ENCODE results near the gene ABL1.
"Not testable (repeated sequence)": the region's sequence is repeated elsewhere in the genome, so short reads cannot be mapped to it uniquely, and the experiment has no call there.

Gene ABL1

DNA sequence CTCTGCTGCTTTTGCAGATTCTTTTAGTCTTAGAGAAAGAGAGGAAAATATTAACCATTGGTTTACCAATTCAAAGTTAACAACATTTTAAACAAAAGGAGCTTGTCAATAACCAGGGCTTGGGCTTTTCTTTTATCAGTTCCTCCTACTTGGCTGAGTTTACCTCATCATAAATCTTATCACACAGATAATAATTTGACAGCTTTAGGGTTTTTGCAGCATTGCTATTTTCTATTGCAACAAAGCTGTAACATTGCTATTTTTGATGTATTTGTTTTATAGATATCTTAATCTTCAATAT is 9.8 kb upstream of the ABL1 start:
- DNase-seq (ENCODE audit: low spot score), result no peak

DNA sequence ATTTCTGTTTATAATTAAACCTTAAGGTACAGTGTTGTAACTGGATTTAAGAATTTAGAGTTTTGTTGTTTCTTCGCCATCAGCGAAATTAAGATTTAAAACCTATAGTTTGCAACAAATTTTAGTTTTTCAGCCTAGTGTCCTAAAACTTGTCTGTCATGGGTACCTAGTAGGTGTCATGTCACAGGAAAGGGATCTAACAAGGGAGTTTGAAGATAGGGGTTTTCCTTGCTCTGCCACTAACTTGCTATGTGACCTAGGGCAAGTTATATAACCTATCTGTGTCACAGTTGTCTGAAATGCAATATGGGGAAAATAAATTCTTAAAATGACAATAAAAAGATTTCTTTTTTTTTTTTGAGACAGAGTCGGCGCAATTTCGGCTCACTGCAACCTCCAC is 9.2 kb upstream of the ABL1 start:
- no peak for DNase-seq (ENCODE audit: low spot score)

DNA sequence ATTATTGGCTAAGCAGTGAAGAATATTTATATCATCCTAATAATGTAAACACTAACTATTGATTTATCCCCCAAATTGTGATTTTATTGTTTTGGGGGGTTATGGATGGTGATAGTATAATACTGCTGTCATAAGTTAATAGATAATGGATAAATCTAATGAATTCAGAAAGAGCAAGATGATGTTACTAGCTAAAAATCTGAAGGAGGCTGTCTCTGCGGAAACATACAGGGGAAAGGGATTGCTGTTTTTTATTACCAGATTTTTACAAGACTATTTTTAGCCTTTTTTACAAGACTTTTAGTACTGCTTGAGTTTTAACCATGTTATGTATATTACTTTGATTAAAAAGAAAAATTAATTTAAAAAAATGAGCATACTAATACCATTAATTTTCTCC is 5.3 kb upstream of the ABL1 start:
- no peak for DNase-seq (ENCODE audit: low spot score)

DNA sequence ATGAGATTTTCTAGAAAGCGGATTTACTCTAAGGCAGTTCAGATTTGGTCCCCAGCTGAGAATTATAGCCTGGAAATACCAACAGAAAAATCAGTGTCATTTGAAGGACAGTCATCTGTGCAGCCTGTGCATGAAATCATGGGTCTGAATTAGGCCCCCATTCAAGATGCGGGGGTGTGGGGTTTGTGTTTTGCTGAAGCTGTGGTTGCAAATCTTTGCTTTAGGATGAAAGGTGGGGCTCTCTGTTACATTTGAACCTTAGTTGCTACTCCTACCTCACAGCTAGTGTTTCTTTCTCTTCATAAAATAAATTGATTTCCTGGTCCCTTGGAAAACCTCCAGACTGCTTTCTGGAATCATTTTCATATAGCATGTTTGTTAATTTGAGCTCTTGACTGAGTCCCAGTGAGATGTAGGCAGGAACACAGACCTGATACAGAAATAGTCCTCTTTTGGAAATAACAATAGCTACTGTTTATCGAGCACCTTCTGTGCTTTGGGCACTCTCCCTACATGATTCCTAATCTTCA is 4.8 kb upstream of the ABL1 start:
- DNase-seq (ENCODE audit: low spot score), result no peak

DNA sequence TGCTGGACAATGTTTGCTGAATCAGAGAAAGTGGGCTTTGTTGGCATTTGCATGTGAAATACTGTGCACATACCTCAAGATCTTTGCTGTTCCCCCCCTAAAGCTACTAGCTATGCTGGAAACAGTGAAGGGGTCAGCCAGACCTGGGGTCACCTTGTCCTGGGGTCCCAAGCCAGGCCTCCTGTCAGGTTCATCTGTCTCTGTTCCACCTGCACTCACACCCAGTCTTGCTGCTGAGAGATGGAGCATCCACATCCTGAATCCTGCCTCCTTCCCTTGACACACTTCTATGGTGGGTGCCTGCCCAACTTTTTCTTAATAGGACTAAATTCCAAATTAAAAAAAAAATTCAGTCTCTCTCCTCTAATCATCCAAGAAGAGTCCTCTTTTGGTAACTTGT is 4.0 kb upstream of the ABL1 start:
- DNase-seq (ENCODE audit: low spot score), result no peak

DNA sequence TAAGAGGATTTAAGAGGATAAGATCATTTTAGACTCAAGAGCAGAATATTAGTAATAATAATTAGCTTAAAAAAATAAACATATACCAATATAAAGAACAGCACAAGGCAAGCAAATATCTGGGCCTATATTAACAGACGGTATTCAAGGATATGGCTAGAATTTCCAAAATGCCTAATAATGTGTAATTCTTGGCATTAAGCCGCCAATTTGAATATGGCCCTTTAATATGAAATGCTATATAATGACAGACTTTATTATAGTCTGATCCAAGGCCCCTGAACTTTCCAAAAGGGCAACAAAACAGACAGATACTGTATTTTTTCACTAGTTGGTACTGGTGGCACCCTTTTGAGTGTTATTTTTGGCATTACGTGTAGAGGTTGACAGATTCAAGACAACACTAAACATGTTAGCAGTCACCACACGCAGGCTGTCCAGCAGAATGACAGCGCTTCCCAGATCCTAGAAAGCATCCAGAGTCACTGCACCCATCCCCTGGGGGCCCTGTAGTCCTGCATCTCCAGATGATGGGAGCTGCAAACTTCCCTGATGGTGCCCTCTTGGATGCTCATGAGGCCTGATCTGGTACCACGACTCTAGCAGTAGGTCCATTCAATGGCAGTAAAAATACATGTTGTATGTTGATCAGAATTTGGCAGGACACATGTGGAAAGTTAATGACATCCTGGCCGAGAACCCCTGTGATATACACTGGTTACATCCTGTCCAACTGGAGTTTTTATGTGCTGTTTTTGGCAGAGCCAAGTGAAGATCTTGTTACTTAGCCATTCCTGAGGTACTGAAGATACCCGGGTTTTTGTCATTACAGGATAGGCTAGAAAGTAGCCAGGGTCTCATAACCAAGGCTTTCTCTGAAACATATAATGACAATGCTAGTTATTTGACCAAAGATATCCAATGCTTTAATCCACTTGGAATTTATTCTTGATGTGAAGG is 1.7 kb upstream of the ABL1 start:
- no peak for DNase-seq (ENCODE audit: low spot score)

DNA sequence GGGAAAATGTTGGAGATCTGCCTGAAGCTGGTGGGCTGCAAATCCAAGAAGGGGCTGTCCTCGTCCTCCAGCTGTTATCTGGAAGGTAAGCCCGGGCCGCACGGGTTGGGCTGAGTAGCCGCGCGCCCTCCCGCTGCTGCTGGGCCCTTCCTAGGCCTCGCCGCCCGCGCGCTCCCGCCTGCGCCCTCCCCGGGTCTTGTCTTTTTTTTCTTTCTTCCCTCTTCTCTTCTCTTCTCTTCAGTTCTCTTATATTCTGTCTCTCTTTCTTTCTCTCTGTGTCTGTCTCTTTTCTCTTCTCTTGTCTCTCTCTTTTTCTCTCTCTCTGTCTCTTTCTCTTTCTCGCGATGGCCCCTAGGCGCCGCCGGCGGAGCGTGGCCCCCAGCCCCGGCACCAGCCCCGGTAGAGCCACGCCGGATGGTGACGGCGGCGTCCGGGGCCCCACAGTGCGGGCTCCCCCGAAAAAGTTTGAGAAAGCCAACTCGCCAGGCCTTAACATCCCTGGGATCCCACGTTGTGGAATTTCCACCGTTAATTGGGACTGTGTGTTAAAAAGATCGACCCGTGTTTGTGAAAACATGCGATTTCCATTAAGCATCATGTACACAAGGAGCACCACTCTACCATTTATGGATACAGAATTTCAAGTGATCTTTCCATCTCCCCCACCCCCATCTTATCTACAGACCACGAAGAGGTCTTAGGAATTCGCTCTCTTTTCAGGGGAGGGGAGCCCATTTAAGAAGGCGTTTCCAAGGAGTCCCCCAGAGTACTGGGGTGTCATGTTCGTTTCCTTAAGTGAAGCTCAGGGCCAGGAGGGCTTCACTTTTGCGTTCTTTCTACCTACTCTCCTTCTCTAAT is 616 bp downstream of the ABL1 start:
- peak; percentile 74 for DNase-seq (ENCODE audit: low spot score)

DNA sequence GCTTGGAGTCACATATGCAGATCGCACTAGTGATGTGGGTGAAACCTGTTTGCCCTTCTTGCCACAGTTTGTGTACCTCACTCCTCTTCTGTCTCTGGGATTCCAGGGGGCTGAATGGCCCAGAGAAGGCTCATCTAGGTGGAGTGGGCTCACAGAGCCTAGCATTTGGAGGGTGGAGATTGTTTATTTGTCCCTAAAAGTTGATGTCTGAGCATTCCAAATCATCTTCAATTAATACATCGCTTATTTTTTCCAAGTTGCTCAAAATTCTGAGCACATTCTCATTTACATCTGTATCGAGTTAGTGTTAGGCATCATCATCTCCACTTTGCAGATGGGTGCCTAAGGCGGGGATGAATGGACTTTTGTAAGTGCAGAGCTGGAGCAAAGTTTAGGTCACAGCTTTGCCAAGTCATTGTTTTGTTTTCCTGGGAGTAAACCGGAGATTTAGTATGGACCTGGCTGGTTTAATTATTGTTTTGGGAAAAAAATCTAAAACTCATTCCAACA is 2.0 kb downstream of the ABL1 start:
- no peak for DNase-seq (ENCODE audit: low spot score)

DNA sequence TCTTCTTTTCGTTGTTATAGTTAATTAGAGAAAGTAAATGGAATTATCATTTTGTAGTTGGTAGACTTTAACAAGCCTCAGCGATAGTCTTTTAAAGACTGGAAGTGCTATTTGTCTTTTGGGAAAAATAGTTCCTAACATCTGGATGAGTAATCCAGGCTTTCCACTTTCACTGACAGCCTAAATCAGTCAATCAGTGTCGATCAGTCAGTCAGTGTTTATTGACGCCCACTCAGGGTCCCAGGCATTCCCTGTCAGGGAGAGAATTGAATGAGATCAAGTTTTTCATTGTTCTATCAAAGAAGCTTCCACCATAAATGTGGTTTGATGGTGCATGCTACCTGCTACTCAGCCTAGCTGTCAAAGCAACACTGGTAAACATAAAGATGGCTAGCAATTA is 2.6 kb downstream of the ABL1 start:
- DNase-seq (ENCODE audit: low spot score), result no peak

DNA sequence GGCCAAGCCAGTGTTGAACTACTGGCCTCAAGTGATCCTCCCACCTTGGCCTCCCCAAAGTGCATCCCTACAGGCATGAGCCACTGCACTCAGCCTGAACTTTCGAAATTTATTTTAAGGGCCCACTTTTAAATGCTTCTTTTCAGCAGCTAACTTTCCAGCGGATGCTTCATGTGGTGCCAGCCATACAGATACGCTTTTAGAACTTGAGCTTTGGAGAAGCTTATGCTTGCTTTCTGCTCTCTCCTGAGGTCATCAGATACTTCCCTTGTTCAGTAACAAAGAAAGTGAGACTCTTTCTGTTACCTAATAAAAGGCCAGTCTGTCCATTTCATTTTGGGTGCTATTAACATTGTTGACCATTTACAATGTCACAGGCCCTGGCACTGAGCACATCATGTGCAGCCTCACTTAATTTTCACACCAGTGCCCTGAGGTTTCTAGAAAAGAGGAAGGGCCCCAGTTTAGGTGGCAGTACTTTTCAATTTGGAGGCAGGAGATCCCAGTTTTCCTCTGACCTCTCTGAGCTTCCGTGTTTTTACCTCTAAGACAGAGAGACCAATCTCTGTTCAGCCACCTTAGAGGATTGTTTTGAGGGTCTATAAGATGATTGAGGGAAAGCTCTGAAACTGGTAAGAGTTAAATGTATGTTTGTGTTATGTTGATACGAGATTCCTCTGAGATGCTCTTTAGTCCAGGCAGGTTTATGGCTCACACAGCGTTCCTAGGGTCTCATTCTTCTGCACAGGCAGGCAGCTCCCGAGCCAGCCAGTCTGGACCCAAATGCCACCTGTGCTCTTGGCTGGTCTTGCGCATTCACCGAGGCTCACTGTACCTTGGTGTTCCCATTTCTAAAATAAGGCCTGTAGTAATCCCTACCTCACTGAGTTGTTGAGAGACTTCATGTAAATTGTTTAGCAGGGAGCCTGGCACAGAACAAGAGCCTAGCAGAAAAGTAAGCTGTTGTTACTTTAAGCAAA is 4.4 kb downstream of the ABL1 start:
- DNase-seq (ENCODE audit: low spot score), result no peak

DNA sequence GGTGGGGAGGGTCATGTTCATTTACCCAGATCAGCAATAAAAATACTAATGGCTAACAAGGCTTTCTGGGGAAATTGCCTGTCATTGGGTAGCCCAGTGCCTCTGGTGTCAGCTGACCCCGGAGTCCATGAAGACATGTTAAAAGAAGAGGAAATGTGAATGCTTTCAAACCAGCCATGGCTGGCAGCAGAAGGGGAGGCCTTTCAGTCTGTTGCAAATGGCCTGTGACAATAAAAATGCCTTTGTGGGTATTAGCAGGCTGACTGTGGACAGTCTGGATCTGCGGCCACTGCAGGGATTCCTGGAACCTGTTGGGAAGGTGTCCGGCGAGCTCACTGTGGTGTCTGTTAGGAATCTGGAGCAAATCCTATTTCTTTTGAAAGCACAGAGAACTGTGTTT is 7.5 kb downstream of the ABL1 start:
- no peak for DNase-seq (ENCODE audit: low spot score)

DNA sequence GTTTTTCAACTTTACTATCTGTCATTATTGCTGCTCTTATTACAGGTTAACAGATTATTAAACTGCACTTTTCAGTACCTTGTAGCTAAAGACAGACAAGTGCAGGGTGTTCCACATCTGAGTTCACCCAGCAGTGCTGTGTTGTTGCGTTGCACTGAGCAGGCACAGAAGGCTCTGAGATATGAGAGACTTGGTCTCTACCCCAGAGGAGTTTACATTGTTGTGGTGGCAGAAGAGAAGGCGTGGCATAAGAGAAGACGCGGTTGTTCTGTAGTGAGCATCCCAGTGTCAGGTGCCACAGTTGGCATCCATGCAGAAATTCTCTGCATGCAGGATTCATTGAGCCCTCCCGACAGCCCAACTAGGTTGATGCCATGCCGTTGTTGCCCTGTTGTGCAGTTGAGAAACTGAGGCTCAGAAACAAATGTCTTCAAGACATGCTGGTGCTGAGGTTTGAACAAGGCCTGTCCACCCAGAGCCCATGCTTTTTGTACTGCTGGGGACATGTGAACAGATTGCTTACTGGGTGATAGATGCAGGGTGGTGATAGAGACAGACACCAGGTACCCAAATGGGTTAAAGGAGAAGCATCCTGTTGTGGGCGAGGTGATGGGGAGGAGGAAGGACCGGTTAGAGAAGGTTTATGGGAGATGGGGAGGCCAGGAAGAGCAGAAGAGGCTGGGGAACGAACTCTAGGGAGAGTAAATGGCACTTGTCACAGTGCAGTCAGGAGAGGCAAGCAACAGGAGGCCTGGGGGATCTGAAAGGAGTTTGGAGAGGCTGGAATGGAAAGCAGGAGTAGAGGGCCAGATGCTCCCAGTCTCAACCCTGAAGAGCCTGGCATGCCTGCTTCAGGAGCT is 8.2 kb downstream of the ABL1 start:
- no peak for DNase-seq (ENCODE audit: low spot score)

DNA sequence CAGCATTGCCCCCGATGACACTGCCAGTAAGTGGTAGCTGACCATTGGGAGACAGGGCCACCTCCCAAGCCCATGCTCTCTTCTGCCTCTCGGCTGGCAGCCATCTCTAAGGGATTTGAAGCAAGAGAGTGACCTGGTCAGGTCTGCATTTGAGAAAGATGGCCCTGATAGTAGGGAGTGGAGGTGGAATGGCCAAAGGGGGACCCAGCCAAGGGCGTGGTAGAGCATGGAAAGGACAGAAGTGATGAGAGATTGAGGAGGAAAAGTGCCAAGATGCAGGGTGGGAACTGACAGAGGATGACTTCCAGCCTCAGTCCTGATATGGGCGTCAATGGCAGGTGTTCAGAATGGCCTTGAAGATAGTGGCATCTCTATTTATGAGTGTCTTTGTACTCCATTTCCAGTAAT is 9.0 kb downstream of the ABL1 start:
- DNase-seq (ENCODE audit: low spot score), result no peak

DNA sequence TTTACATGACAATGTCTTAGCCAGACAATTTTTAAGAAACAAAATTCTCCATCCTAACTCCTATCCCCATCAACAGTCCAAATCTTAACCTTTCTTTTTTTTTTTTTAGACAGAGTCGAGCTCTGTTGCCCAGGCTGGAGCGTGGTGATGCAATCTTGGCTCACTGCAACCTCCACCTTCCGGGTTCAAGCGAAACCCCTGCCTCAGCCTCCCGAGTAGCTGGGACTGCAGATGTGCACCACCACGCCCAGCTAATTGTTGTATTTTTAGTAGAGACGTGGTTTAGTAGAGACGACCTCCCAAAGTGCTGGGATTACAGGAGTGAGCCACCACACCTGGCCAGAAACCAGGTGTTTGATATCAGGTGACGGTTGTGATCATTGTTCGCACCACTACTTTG is 10.2 kb downstream of the ABL1 start:
- DNase-seq (ENCODE audit: low spot score), result no peak

DNA sequence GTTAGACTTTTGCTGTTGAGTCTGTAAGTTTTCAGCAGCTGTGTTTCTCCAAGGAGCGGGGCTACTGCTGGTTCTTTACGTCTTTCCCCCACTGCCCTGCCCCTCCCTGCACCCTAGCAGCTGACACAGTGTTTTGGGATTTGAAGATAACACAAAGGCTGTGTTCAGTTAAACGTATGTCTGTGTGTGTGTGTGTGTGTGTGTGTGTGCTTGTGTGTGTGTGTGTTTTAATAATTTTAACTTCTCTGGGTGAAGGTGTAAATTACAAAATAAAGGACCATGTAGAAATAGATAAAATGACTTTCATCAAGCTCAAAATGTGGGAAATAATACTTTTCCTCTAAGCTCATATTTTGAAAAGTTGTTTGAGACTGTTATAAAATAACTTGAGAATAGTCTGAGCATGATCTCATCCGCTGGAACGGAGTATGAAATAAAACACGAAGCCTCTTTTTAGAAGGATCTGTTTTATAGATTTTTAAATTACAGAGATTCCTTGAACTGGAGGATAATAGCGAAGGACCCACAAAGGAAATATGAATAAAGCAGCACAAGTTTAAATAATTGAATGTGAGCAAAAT is 10.9 kb downstream of the ABL1 start:
- DNase-seq (ENCODE audit: low spot score), result no peak

DNA sequence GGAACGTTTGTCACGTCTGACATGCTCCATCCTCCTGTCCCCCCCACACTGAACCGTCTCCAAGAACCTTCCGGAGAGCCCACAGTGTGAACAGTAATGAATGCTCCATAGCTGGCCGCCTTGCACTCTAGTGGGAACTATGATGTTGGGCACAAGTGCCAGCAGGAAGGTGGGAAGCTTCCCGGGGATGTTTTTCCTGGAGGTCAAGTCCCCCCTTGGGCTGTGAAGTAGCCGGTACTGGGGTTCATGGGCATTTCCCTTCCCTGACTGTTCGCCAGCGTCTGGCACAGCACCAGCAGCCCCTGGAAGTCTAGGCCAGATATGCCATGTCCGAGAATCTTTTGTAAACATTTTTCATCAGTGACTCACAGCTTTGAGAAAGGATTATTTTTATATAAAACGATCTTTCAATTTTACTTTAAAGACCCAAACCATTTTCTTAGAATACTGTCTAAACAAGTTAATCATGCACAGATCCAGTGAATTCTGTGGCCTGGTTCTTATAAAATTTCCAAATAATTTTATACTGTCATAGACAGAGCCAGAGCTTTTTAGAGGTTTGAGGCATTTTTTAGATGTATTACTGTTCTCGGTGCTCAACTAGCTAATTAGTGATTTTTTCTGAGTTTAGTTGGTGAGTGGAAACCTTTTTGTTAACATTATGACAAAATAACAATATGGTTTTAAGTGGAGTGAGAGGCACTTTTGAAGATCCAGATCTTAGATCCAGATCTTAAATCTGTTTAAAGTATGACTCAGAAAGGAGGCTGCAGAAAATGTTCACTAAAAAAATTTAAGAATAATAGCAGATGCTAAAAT is 11.6 kb downstream of the ABL1 start:
- no peak for DNase-seq (ENCODE audit: low spot score)

DNA sequence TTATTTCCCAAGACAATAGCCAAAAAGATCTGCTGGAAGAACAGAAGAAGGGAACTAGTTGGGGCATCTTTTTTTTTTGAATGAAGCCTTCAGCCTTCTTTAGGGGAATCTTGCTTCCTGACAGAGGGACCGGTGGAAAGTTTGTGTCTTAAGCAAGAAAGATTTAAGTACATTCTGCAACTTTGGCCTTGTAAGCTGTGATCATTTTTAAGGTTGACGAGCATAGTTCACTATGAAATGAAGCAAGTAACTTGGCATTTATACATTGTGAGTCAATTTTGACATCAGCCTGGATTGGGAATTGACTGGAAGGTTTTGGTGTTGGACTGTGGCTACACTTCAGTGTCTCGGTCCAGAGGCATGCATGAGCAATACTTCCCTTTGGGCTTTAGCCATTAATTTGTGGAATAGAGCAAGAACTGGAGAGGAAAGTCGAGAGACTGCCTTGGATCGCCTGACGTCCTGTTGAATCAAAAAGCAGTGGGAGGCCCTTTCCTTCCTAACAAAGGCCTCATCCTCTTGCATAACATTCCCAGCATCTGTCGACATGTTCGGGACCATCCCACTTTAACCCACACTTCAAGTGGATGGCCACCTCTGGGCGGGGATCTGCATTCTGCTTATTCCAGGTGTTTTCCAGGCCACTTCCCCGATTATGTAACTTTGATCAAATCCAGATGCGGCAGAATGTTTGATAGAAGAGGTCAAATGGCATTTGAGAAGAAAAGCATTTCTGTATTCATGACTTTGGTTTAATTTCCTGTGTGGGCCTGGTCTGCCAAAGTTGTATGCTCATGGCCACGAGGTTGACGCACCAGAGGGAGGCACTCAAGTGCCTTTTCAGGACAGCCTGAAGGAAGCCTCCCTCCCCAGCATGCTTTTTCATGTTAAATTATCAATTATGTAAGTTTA is 12.5 kb downstream of the ABL1 start:
- DNase-seq (ENCODE audit: low spot score), result peak; percentile 67

DNA sequence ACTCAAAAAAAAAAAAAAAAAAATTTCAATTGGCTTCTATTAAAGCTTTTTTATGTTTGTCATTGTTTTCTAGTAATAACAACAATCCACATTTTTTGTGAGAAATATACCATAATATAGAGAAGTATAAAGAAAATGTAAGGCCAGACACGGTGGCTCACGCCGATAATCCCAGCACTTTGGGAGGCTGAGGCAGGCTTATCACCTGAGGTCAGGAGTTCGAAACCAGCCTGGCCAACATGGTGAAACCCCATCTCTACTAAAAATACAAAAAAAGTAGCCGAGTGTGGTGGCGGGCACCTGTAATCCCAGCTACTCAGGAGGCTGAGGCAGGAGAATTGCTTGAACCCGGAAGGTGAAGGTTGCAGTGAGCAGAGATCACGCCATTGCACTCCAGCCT is 13.5 kb downstream of the ABL1 start:
- DNase-seq (ENCODE audit: low spot score), result not testable (repeated sequence)

Data from iPS-NIHi11 (cell line).